B cell (primary cell): ENCODE results near the gene NDUFA9. TPM values are rescaled to one million over a fixed set of nuclear protein-coding genes. Genes with fewer than 3 reads are reported as not detected.

Source experiments
- ATAC-seq: fragments of 200-7000 bp; cut with Tn5 transposase; one replicate; pipeline ENCODE4 v1.10.0; 2021; ENCODE audit warnings: low read depth, mild to moderate bottlenecking, moderate number of reproducible peaks, moderate library complexity
- CTCF ChIA-PET: fragments of 350-600 bp; sonication (Branson Sonifier 250); formaldehyde crosslinking; loops from one replicate; lab custom pipeline; 2021; ENCODE audit warnings: antibody characterized with exemption, inconsistent platforms; lab: Charles Lee
- POLR2A ChIA-PET: fragments of 350-600 bp; sonication (Branson Sonifier 250); formaldehyde crosslinking; loops from one replicate; lab custom pipeline; 2021; ENCODE audit warnings: antibody characterized with exemption; lab: Charles Lee
- DNase-seq: peaks from one replicate; pipeline ENCODE4 v3.0.0; 2013
- H2AFZ ChIP-seq: 2 replicates; pipeline ENCODE4 v1.6.1; 2012; ENCODE audit warnings: mild to moderate bottlenecking, low read depth, low read length; ENCODE audit not compliant: insufficient read depth, poor library complexity, severe bottlenecking
- H3K27ac ChIP-seq, 2 donors: 1 replicate in 1 of 2; 2 replicates in 1 of 2; pipeline ENCODE4 v1.5.1; 2012 to 2013; ENCODE audit warnings: low read length in 2 of 2, mild to moderate bottlenecking in 2 of 2, moderate library complexity in 1 of 2
- H3K27me3 ChIP-seq, 4 experiments: fragments of 200-600 bp in 1 of 4; sonication (generic) in 1 of 4; replicated peaks in 1 of 4; 1 replicate in 2 of 4; 2 replicates in 2 of 4; pipeline versions ENCODE4 v1.6.1 to v1.7.0; 2013 to 2016; ENCODE audit warnings: low read length in 3 of 4, mild to moderate bottlenecking in 2 of 4, mixed read lengths in 1 of 4, moderate library complexity in 1 of 4; ENCODE audit not compliant: insufficient read depth in 4 of 4, control insufficient read depth in 3 of 4; ENCODE audit errors: control extremely low read depth in 1 of 4
- H3K36me3 ChIP-seq, 2 experiments: replicated peaks in 1 of 2; 1 replicate in 1 of 2; 2 replicates in 1 of 2; pipeline versions ENCODE4 v1.6.1 to v1.7.1; 2013; ENCODE audit warnings: low read length in 1 of 2; ENCODE audit not compliant: insufficient read depth in 2 of 2, control insufficient read depth in 1 of 2; ENCODE audit errors: control extremely low read depth in 1 of 2, extremely low read depth in 1 of 2
- H3K4me1 ChIP-seq, 2 donors: fragments of 200-600 bp in 1 of 2; sonication (generic) in 1 of 2; 1 replicate in 1 of 2; 2 replicates in 1 of 2; pipeline versions ENCODE4 v1.5.1 to v1.6.1; 2013 to 2017; ENCODE audit warnings: low read length in 2 of 2; ENCODE audit not compliant: control insufficient read depth in 2 of 2, insufficient read depth in 2 of 2
- H3K4me2 ChIP-seq: replicated peaks from 2 replicates; pipeline ENCODE3; 2012; ENCODE audit warnings: mild to moderate bottlenecking, low read depth, low read length; ENCODE audit not compliant: poor library complexity, severe bottlenecking
- H3K4me3 ChIP-seq, 5 experiments: fragments of 200-600 bp in 1 of 5; sonication (generic) in 1 of 5; 1 replicate in 3 of 5; 2 replicates in 2 of 5; pipeline versions ENCODE4 v1.5.1 to v1.7.0; 2011 to 2016; ENCODE audit warnings: low read length in 4 of 5, mild to moderate bottlenecking in 4 of 5, low read depth in 2 of 5, control low read depth in 1 of 5, moderate library complexity in 1 of 5; ENCODE audit not compliant: insufficient read depth in 1 of 5; ENCODE audit errors: control extremely low read depth in 1 of 5, extremely low read depth in 1 of 5
- H3K79me2 ChIP-seq: fragments of 200-600 bp; sonication (generic); one replicate; pipeline ENCODE4 v1.6.0; 2016; ENCODE audit warnings: low read length; ENCODE audit not compliant: control insufficient read depth, insufficient read depth
- H3K9ac ChIP-seq: fragments of 200-600 bp; sonication (generic); 2 replicates; pipeline ENCODE4 v1.6.1; 2017; ENCODE audit warnings: mild to moderate bottlenecking, low read length, moderate library complexity
- H3K9me3 ChIP-seq, 3 donors: one replicate each; pipeline versions ENCODE4 v1.6.1 to v1.7.1; 2013; ENCODE audit warnings: low read length in 2 of 3; ENCODE audit not compliant: control insufficient read depth in 2 of 3, insufficient read depth in 1 of 3; ENCODE audit errors: control extremely low read depth in 1 of 3
- H4K20me1 ChIP-seq: 2 replicates; pipeline ENCODE4 v1.6.0; 2012; ENCODE audit warnings: mild to moderate bottlenecking, low read length; ENCODE audit not compliant: insufficient read depth, control insufficient read depth, poor library complexity, severe bottlenecking
- H3K27ac Mint-ChIP-seq: one replicate; pipeline ENCODE4 v1.8.0; 2021; ENCODE audit warnings: mixed read lengths
- H3K27me3 Mint-ChIP-seq: one replicate; pipeline ENCODE4 v1.8.0; 2021; ENCODE audit warnings: mixed read lengths
- H3K4me1 Mint-ChIP-seq: one replicate; pipeline ENCODE4 v1.8.0; 2021; ENCODE audit warnings: mixed read lengths
- H3K4me3 Mint-ChIP-seq: one replicate; pipeline ENCODE4 v1.8.0; 2021; ENCODE audit warnings: mixed read lengths
- H3K9me3 Mint-ChIP-seq: one replicate; pipeline ENCODE4 v1.8.0; 2022; ENCODE audit warnings: mixed read lengths; ENCODE audit not compliant: insufficient read depth
- CTCF ChIP-seq: fragments of 200-600 bp; IDR thresholded peaks from one replicate; pipeline ENCODE4 v1.8.0; 2022; ENCODE audit warnings: antibody characterized with exemption, mild to moderate bottlenecking
- EZH2 ChIP-seq: IDR thresholded peaks from 2 replicates; pipeline ENCODE4 v1.6.1; 2012; ENCODE audit warnings: borderline replicate concordance, low read depth, mild to moderate bottlenecking, moderate library complexity, low read length; ENCODE audit not compliant: insufficient read depth, poor library complexity, severe bottlenecking
- WGBS: methylation state at CpG from one replicate; pipeline ENCODE4 v1.1.5; 2013; ENCODE audit warnings: missing lambda C conversion rate; ENCODE audit not compliant: insufficient coverage; 5-methylcytosine and 5-hydroxymethylcytosine counted together
- intact Hi-C: fragments of 100-400 bp; cut with micrococcal nuclease; formaldehyde crosslinking; loops from one replicate; pipeline ENCODE4 v1.10.0; 2022
- polyA plus RNA-seq: library from polyadenylated mRNA; depleted of rRNA; stranded (reverse); fragments of >200 nt; gene quantifications from 2 replicates; pipeline ENCODE4 v1.2.3, GENCODE V29; 2012
- total RNA-seq, 2 donors: library from RNA; stranded (reverse); fragments of 120-200 nt in 1 of 2; gene quantifications; 1 replicate in 1 of 2; 2 replicates in 1 of 2; pipeline versions ENCODE4 v1.2.3 to v1.2.4, GENCODE V29; 2013 to 2022

The NDUFA9 gene
- total and polyA plus RNA-seq, 2 donors (not counting 1 experiment from before 2014, with no cell fraction given): 30.1 to 73.3 TPM

- peaks cover 18% of the 10 kb centered on the region for H3K79me2 ChIP-seq
- no peaks in the 10 kb centered on the region for H3K9me3 Mint-ChIP-seq
- H3K4me1 ChIP-seq: peaks cover 4 to 6% of the 10 kb centered on the region in 2 donors
- H3K27me3 ChIP-seq: no peaks in the 10 kb centered on the region
- no peak overlapping the region for H3K4me3 ChIP-seq
- no peak overlapping the region for H3K4me3 Mint-ChIP-seq
- DNase-seq (no peak), ATAC-seq (no peak)
- intact Hi-C loops: no loop called here
- H3K4me2 ChIP-seq: no peak overlapping the region
- H3K27ac Mint-ChIP-seq: no peak overlapping the region
- peaks cover 1 to 44% of the 10 kb centered on the region in 2 experiments for H3K36me3 ChIP-seq
- POLR2A ChIA-PET: no interaction called here
- WGBS: 98% methylated on average over 5 of the region's 9 CpGs
- H4K20me1 ChIP-seq: no peaks in the 10 kb centered on the region
- CTCF ChIA-PET: no interaction called here
- H2AFZ ChIP-seq: no peak overlapping the region
- H3K27ac ChIP-seq: no peak overlapping the region
- no peak overlapping the region for H3K9ac ChIP-seq
- H3K27me3 Mint-ChIP-seq: no peaks in the 10 kb centered on the region
- TF ChIP-seq EZH2: no peak
- TF ChIP-seq CTCF: no peak
- H3K9me3 ChIP-seq: no peaks in the 10 kb centered on the region
- H3K4me1 Mint-ChIP-seq: peaks cover 25% of the 10 kb centered on the region
Observed at GRCh38 chr12:4609071-4609470, 39.8 kb upstream of the NDUFA9 start.

GRCh38 chr12:4610481-4610880, 38.4 kb upstream of the NDUFA9 start:
- Histone ChIP-seq H3K4me2 (no peak overlapping the region), H3K27ac (no peak overlapping the region), H3K79me2 (peaks cover 5% of the 10 kb centered on the region), H3K4me1 (peaks cover 4% of the 10 kb centered on the region in 2 donors), H3K27me3 (no peaks in the 10 kb centered on the region), H4K20me1 (no peaks in the 10 kb centered on the region), H2AFZ (no peak overlapping the region), H3K36me3 (peaks cover 6 to 54% of the 10 kb centered on the region in 2 experiments), H3K4me3 (no peak overlapping the region), H3K9me3 (no peaks in the 10 kb centered on the region), H3K9ac (no peak overlapping the region)
- Mint-ChIP-seq H3K4me3 (no peak overlapping the region), H3K27me3 (no peaks in the 10 kb centered on the region), H3K27ac (no peak overlapping the region), H3K9me3 (no peaks in the 10 kb centered on the region), H3K4me1 (peaks cover 13% of the 10 kb centered on the region)
- ChIA-PET POLR2A (no interaction called here), CTCF (interaction anchor here (0.7 to 1.5 kb wide), 3 partner anchors 10 to 33 kb away, joined by 3 to 4 read pairs (median 3); no protein-coding TSS in a partner anchor)
- ATAC-seq (no peak), DNase-seq (no peak)
- no peak for TF ChIP-seq CTCF
- TF ChIP-seq EZH2: no peak
- 100% methylated on average over 1 of the region's 4 CpGs for WGBS
- intact Hi-C loops: no loop called here
